Activated CD4-positive, CD25-positive, alpha-beta regulatory T cell treated with anti-CD3 and anti-CD28 coated beads, Interleukin-2, amount 50 U/mL, for 24 hours (primary cell): ENCODE measurements around the gene GAREM2.

Source experiments
- ATAC-seq, 2 donors: fragments of 150-1000 bp; cut with Tn5 transposase; one replicate each; pipeline ENCODE4 v1.10.0; 2021; ENCODE audit warnings: mild to moderate bottlenecking in 1 of 2, moderate library complexity in 1 of 2

Gene GAREM2

GRCh38 chr2:26169681-26170414 lies 3.0 kb upstream of the GAREM2 start:
- no peak for ATAC-seq

DNA sequence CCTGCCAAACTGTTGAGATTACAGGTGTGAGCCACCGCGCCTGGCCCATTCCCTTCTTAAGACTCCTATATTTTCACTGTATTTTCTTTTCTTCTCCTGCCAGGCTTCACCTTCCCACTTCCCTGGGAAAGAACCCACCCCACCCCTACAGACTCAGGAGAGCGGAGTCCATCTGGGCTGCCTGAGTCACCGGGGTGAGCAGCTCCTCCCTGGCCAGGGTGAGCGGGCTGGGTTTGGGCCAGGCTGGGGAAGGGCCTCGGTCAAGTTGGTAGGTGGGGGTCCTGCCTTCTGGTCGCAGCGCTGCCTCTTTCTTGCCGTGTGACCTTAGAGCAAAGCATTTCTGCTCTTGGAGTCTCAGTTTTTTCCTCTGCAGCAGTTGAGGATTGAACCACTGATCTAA lies 2.1 kb upstream of the GAREM2 start:
- ATAC-seq: no peak

DNA sequence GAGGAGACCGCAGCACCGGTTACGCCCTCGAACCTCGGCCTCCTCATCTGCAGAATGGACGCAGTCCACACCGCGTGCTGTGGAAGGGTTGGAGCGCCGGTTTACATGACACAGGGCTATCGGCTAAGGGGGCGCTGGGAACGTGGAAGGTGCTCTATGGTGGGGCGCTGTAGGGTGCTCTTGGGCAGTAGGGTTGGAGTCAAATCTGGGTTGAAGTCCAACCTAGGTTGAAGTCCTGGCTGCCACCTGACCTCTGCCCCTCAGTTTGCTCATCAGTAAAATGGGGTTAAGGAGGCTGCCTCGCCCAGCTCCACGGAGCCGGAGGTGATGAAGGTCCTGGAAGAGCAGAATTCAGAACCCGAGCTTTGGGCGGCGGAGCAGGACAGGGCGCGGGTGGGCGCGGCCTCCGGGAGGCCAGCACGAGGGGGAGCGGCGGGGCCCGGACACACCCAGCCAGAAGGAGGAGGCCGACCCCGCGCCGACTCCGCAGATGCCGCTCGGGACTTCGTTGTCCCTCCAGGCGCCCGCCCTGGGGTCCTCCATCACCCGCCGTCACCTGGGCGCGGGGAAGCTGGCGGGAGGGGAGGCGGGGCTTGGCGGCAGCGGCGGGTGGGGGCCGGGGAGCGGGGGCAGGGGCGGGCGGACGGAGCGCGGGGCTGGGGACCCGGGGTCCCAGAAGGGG lies 558 bp upstream of the GAREM2 start:
- no peak for ATAC-seq

DNA sequence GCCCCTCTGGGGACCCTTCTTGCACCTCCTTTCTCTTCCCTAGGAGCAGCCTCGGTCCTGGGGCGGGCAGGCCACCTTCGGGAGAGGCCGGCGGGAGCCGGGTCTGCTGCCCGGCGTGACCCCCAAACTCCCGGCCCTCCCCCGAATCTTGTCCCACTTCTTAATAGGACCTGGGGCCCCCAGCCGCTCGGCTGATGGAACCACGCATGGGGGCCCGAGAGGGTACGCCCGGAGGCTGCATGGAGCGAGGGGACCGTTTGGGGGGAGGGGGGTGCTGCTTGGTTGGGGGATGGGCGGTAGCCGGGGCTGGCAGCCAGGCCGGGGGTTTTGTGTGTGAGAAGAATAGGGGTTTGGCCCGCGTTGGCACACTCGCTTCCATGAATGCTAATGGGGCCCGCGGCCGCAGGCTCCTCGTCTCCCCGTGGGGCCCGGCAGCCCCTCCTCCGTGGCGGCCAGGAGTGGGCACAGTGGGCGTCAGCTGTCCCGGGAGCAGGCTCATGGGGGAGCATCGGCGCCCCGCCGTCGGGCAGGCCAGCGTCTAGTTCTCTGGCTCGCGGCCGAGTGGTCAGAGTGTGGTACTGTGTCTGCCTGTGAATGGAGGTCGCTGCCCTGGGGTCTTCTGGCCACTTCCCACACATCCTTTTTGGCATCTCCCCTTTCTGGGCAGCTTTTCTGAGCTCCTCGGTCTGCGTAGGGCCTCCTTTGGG lies 1.0 kb downstream of the GAREM2 start:
- no peak for ATAC-seq

DNA sequence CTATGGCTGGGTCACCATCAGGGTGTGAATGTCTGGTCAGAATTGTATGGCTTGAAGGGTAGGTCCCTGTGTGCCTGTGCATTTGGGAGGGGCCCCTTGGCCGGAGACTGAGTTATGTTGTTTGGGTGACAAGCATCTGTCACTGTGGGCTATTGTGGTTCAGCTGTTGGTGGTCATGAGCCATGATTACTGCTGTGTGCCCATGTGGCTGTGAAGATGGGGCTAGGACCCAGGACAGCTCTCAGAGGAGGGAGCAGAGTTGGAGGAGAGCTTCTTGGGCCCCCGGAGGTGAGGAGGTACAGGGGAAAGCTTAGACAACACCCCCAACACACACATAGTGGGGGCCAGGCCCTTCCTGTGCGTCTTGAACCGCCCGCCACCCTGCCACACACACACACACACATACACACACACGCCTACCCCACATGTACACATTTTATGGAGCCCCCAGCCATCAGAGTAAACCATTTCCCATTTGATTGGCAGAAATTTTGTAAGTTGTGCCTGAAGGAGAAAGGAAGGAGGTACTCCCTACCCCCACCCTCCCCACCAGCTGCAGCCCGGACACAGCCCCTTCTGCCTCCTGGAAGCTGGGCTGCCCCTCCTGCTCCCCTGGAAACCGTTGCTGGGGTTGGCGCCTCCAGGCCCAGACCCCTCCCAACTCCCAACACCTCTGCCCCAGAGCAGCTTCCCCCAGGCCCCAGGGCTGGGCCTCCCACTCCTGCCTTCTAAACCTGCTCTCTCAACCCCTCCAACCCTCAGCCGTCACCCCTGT lies 2.0 kb downstream of the GAREM2 start:
- ATAC-seq: no peak

- no peak for ATAC-seq
Measured at GRCh38 chr2:26175466-26176278, 2.8 kb downstream of the GAREM2 start.

DNA sequence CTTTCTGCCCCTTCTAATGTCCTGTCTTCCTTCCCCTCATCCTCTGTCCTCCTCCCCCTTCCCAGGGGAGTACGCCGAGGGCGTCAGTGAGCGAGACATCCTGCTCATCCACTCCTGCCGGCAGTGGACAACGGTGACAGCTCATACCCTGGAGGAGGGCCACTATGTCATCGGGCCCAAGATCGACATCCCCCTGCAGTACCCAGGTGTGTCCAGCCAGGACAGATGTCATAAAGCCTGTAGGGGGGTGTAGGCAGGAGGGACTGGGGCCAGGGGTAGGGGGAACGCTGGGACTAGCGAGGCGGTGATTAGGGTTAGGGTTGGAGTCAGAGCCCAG lies 3.4 kb downstream of the GAREM2 start:
- ATAC-seq: no peak

- no peak for ATAC-seq
Measured at GRCh38 chr2:26177122-26177521, 4.2 kb downstream of the GAREM2 start.

DNA sequence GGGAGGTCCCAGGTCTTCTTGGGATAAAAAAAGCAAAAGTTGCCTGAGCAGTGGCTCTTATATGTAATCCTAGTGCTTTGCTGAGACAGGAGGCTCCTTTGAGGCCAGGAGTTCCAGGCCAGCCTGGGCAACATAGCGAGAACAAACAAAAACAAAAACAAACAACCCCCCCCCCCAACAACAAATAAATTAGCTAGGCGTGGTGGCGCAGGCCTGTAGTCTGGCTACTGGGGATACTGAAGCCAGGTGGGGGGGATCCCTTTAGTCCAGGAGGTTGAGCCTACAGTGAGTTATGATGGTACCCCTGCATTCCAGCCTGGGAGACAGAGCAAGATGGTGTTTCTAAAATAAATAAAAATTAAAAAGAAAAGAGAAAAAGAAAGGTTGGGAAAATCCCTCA lies 5.4 kb downstream of the GAREM2 start:
- ATAC-seq: no peak

DNA sequence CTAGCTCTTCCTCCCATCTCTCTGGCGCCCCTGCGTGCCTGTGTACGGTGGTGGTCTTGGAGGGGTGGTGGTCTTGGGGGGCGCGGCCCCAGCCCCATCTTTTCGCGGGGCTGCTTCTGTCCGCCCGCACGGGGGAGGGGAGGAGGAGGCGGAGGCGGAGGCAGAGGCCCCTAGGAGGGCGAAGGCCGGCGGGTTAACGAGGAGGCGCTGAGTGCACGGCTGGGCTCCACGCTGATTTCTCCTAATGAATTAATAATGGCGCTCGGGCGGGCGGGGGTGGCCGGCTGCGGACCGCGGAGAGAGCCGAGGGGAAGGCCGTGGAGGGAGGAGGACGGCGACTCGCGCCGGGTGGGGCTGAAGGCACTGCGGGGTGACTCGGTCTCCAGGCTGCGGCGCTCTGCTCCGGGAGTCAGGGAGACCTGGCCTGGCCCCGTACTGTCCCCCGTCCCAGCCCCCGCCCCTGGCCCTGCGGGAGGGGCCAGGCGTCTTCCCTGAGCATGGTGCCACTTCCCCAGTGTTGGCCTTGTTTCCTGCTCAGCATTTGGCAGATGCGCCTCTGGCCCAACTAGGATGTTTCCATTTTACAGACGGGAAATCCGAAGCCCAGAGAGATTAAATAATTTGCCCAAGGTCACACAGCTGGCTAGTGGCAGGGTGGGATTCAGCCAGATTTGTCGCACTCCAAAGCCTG lies 6.0 kb downstream of the GAREM2 start:
- ATAC-seq: peak; percentile 22 to 42

- no peak for ATAC-seq
Measured at GRCh38 chr2:26179446-26179913, 6.6 kb downstream of the GAREM2 start.

- no peak for ATAC-seq
Measured at GRCh38 chr2:26182441-26182840, 9.6 kb downstream of the GAREM2 start.

DNA sequence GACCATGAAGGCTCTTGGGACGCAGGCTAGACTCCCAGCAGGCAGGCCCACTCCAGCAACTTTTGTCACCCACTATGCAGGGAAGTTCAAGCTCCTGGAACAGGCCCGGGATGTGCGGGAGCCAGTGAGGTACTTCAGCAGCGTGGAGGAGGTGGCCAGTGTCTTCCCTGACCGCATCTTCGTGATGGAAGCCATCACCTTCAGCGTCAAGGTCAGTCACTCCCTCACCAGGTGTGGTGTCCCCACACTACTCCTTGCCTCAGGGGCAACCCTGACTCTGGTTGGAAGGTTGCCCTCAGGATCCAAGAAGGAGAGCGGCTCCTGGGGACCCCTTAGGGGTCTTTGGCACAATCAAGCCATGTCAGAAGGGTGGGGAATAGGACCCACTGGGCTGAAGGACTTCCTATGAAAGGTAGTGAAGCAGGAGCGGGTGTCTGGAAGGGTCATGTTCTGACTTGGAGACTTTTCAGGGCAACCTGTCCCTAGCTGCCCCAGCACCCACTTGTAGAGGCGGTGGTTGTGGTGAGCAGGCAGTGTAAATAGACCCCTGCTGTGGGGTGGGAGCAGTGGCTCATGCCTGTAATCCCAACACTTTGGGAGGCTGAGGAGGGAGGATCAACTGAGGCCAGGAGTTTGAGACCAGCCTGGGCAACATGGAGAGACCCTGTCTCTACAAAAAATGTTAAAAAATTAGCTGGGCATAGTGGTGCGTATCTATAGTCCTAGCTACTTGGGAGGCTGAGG lies 10.2 kb downstream of the GAREM2 start:
- no peak for ATAC-seq

DNA sequence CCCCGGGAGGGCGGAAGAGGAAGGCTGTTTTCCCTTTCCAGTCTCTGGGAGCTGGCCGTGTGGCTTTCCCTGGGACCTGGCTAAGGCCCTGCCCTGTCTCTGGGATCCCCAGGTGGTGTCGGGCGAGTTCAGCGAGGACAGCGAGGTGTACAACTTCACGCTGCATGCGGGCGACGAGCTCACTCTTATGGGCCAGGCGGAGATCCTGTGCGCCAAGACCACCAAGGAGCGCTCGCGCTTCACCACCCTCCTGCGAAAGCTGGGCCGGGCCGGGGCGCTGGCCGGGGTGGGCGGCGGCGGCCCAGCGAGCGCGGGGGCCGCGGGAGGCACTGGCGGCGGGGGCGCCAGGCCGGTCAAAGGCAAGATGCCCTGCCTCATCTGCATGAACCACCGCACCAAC lies 11.2 kb downstream of the GAREM2 start:
- ATAC-seq: no peak

DNA sequence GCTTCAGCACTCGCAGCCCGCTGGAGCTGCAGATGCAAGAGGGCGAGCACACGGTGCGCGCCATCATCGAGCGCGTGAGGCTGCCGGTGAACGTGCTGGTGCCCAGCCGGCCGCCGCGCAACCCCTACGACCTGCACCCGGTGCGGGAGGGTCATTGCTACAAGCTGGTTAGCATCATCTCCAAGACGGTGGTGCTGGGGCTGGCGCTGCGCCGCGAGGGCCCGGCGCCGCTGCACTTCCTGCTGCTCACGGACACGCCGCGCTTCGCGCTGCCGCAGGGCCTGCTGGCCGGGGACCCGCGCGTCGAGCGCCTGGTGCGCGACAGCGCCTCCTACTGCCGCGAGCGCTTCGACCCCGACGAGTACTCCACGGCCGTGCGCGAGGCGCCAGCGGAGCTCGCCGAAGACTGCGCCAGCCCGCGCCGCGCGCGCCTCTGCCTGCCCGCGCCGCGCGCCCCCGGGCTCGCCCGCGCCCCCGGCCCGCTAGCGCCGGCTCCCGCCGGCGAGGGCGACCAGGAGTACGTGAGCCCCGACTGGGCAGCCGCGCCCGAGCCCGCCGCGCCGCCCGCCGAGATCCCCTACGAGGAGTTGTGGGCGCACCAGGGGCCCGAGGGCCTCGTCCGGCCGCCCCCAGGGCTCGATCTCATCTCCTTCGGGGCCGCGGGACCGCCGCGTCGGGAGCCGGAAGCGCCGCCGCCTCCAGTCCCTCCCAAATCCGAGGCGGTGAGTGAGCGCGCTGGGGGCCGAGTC lies 11.8 kb downstream of the GAREM2 start:
- peak; percentile 97 to 98 for ATAC-seq

GRCh38 chr2:26185304-26185928 lies 12.5 kb downstream of the GAREM2 start:
- ATAC-seq: no peak

GRCh38 chr2:26185954-26186770 lies 13.3 kb downstream of the GAREM2 start:
- no peak for ATAC-seq

DNA sequence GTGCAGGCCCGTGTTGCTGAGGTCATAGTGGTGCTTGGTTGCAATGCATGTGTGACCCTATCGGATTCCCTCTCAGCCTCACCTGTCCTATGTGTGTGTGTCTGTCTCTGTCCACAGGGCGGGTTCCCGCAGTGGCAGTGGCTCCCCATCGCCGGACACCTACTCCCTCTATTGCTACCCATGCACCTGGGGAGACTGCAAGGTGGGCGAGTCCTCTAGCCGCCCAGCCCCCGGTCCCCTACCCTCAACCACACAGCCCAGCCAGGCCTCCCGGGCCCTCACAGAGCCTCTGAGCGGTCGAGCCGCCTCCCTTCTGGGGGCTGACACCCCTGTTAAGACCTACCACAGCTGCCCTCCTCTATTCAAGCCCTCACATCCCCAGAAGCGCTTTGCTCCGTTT lies 14.2 kb downstream of the GAREM2 start:
- no peak for ATAC-seq
